LNCaP clone FGC (cell line): ENCODE results near the gene ZFYVE9.
A peak's percentile ranks its signal among the peaks of the same experiment; 100 is the strongest.
"Not testable (repeated sequence)": the region's sequence is repeated elsewhere in the genome, so short reads cannot be mapped to it uniquely, and the experiment has no call there.

ENCODE experiments used
- DNase-seq: peaks from one replicate; pipeline ENCODE4 v3.0.0-alpha.2; 2011; ENCODE audit warnings: low read depth
- H3K4me3 ChIP-seq: 2 replicates; pipeline ENCODE4 v1.5.1; 2011; ENCODE audit warnings: mild to moderate bottlenecking, low read depth, low read length, control low read depth
- TF ChIP-seq, protein P1 (sequence below): IDR thresholded peaks from 2 replicates; pipeline ENCODE4 v1.5.1; 2012; ENCODE audit warnings: mild to moderate bottlenecking; ENCODE audit not compliant: control insufficient read depth, insufficient read depth; ENCODE audit errors: extremely low read depth

Gene ZFYVE9

GRCh38 chr1:52164604-52165003, 22.7 kb downstream of the ZFYVE9 start:
- no peak overlapping the region for H3K4me3 ChIP-seq
- DNase-seq = no peak
- TF ChIP-seq, protein P1, sequence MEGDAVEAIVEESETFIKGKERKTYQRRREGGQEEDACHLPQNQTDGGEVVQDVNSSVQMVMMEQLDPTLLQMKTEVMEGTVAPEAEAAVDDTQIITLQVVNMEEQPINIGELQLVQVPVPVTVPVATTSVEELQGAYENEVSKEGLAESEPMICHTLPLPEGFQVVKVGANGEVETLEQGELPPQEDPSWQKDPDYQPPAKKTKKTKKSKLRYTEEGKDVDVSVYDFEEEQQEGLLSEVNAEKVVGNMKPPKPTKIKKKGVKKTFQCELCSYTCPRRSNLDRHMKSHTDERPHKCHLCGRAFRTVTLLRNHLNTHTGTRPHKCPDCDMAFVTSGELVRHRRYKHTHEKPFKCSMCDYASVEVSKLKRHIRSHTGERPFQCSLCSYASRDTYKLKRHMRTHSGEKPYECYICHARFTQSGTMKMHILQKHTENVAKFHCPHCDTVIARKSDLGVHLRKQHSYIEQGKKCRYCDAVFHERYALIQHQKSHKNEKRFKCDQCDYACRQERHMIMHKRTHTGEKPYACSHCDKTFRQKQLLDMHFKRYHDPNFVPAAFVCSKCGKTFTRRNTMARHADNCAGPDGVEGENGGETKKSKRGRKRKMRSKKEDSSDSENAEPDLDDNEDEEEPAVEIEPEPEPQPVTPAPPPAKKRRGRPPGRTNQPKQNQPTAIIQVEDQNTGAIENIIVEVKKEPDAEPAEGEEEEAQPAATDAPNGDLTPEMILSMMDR = no peak

- TF ChIP-seq, protein P1 = no peak
- no peak overlapping the region for H3K4me3 ChIP-seq
- no peak for DNase-seq
Measured at GRCh38 chr1:52166996-52167753, 25.3 kb downstream of the ZFYVE9 start.

GRCh38 chr1:52168373-52169080, 26.6 kb downstream of the ZFYVE9 start:
- no peak overlapping the region for H3K4me3 ChIP-seq
- no peak for DNase-seq
- TF ChIP-seq, protein P1 = no peak

- H3K4me3 ChIP-seq, DNase-seq: not testable (repeated sequence)
Measured at GRCh38 chr1:52171149-52171548, 29.3 kb downstream of the ZFYVE9 start.

- DNase-seq = no peak
- TF ChIP-seq, protein P1 = no peak
- no peak overlapping the region for H3K4me3 ChIP-seq
Measured at GRCh38 chr1:52179073-52179472, 37.2 kb downstream of the ZFYVE9 start.

- peak; percentile 65 for DNase-seq
- TF ChIP-seq, protein P1 = no peak
- H3K4me3 ChIP-seq = no peak overlapping the region
Measured at GRCh38 chr1:52180176-52180575, 38.3 kb downstream of the ZFYVE9 start.

- DNase-seq = not testable (repeated sequence)
Measured at GRCh38 chr1:52181759-52182158, 39.9 kb downstream of the ZFYVE9 start.

GRCh38 chr1:52182328-52182727, 40.4 kb downstream of the ZFYVE9 start:
- DNase-seq, H3K4me3 ChIP-seq: not testable (repeated sequence)

More at GRCh38 chr1:52181759-52182158, 39.9 kb downstream of the ZFYVE9 start:
- not testable (repeated sequence) for H3K4me3 ChIP-seq
